Measurements from ENCODE around the gene GMNN.

- no peak for TF ChIP-seq POLR2A (IDR thresholded peaks at IDR 0.05)
- TF ChIP-seq, protein P1, sequence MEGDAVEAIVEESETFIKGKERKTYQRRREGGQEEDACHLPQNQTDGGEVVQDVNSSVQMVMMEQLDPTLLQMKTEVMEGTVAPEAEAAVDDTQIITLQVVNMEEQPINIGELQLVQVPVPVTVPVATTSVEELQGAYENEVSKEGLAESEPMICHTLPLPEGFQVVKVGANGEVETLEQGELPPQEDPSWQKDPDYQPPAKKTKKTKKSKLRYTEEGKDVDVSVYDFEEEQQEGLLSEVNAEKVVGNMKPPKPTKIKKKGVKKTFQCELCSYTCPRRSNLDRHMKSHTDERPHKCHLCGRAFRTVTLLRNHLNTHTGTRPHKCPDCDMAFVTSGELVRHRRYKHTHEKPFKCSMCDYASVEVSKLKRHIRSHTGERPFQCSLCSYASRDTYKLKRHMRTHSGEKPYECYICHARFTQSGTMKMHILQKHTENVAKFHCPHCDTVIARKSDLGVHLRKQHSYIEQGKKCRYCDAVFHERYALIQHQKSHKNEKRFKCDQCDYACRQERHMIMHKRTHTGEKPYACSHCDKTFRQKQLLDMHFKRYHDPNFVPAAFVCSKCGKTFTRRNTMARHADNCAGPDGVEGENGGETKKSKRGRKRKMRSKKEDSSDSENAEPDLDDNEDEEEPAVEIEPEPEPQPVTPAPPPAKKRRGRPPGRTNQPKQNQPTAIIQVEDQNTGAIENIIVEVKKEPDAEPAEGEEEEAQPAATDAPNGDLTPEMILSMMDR (IDR thresholded peaks at IDR 0.05) = no peak
Measured at GRCh38 chr6:24796616-24797290, 22.0 kb downstream of the GMNN start.

All from uterus (tissue), 2 donors.